Activated naive CD8-positive, alpha-beta T cell treated with anti-CD3 and anti-CD28 coated beads, Interleukin-2, amount 50 U/mL, for 24 hours (primary cell): Measurements from ENCODE around the gene HELZ.

ENCODE experiments used
- ATAC-seq: fragments of 150-1000 bp; cut with Tn5 transposase; one replicate; pipeline ENCODE4 v1.10.0; 2021
- DNase-seq: peaks from one replicate; pipeline ENCODE4 v3.0.0; 2021
- H3K27ac Mint-ChIP-seq: one replicate; pipeline ENCODE4 v1.8.0; 2021; ENCODE audit warnings: mild to moderate bottlenecking, mixed read lengths
- H3K27me3 Mint-ChIP-seq: one replicate; pipeline ENCODE4 v1.8.0; 2021; ENCODE audit warnings: mixed read lengths
- H3K36me3 Mint-ChIP-seq: one replicate; pipeline ENCODE4 v1.8.0; 2021; ENCODE audit warnings: low read depth, mixed read lengths
- H3K4me1 Mint-ChIP-seq: one replicate; pipeline ENCODE4 v1.8.0; 2021; ENCODE audit warnings: mixed read lengths
- H3K4me3 Mint-ChIP-seq: one replicate; pipeline ENCODE4 v1.8.0; 2021; ENCODE audit warnings: mild to moderate bottlenecking, moderate library complexity, mixed read lengths
- H3K9me3 Mint-ChIP-seq: one replicate; pipeline ENCODE4 v1.8.0; 2021; ENCODE audit warnings: mixed read lengths

Gene HELZ

DNA sequence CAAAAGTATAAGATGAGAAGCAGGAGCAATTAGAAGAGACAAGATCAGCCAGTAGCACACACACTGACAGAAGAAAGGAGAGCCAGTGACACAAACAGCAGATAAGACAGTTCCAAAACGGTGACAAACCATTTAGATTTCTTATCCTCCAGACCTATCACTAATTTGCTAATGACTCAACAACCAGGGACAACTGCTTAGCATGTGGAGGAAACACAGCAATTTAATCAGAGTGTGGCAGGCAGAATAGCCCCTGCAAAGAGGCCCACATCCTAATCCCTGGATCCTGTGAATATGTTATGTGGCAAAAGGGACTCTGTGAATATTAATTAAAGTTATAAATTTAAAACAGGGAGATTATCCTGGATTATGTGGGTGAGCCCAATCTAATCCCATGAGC, 119.6 kb downstream of the HELZ start:
- Mint-ChIP-seq H3K9me3 (peaks cover under 1% of the 10 kb centered on the region), H3K27me3 (no peaks in the 10 kb centered on the region), H3K4me3 (no peak overlapping the region), H3K36me3 (peaks cover 36% of the 10 kb centered on the region), H3K4me1 (peaks cover 12% of the 10 kb centered on the region), H3K27ac (no peak overlapping the region)
- no peak for ATAC-seq
- no peak for DNase-seq

DNA sequence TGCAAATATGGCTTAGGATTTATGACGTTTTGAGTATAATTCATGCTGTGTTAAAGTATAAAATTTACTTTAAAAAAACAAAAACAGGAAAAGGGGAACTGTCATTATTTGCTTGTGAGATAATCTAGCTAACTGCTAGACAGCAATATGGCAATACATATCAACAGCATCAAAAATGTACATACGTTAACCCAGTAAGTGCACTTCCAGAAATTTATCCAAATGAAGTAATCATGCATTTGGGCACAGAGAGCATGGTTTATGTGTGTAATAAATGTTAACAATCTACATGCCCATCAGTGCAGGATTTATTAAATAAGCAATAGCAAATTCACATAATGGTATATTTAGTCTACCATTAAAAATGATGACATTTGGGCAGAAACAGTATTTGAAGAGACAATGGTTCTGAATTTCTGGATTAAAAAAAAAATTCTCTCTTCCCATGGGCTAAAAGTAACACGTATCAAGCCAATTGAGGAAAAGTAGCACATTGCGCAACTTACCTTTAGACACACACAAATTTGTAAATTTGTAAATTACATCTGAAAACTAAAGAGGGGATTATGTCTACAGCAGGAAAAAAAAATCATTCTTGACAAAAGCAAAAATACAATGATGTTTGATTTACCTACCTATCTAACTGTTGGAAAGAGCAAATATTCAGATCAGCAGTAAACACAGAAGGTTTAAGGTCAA, 120.4 kb downstream of the HELZ start:
- Mint-ChIP-seq H3K27me3 (no peaks in the 10 kb centered on the region), H3K36me3 (peaks cover 40% of the 10 kb centered on the region), H3K27ac (no peak overlapping the region), H3K4me1 (peaks cover 12% of the 10 kb centered on the region), H3K9me3 (peaks cover 4% of the 10 kb centered on the region), H3K4me3 (no peak overlapping the region)
- DNase-seq (no peak), ATAC-seq (no peak)

- Mint-ChIP-seq H3K9me3 (peaks cover 7% of the 10 kb centered on the region), H3K4me1 (peaks cover 12% of the 10 kb centered on the region), H3K4me3 (no peak overlapping the region), H3K27ac (no peak overlapping the region), H3K27me3 (no peaks in the 10 kb centered on the region), H3K36me3 (peaks cover 45% of the 10 kb centered on the region)
- no peak for ATAC-seq
- no peak for DNase-seq
Measured at GRCh38 chr17:67123699-67124098, 121.3 kb downstream of the HELZ start.

- Mint-ChIP-seq H3K4me1 (peaks cover 9% of the 10 kb centered on the region), H3K36me3 (peaks cover 57% of the 10 kb centered on the region), H3K9me3 (peaks cover 10% of the 10 kb centered on the region), H3K27ac (no peak overlapping the region), H3K4me3 (no peak overlapping the region), H3K27me3 (no peaks in the 10 kb centered on the region)
- DNase-seq = no peak
- ATAC-seq = no peak
Measured at GRCh38 chr17:67121316-67121891, 123.6 kb downstream of the HELZ start.

DNA sequence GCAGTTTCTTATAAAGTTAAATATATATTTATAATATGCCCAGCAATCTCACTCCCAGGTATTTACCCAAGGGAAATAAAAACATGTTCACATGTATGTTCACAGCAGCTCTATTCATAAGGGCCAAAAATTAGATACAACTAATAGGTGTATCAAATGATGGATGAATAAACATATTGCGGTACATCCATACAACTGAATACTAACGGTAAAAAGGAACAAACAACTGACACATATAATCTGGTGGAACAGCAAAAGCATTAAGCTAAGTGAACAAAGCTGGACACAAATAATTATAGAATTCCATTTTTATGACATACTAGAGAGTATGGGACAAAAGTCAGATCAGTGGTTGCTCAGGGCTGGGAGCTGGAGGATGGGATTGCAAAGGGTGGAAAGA, 125.9 kb downstream of the HELZ start:
- peaks cover 25% of the 10 kb centered on the region for H3K9me3 Mint-ChIP-seq
- H3K4me3 Mint-ChIP-seq = no peak overlapping the region
- ATAC-seq = no peak
- no peaks in the 10 kb centered on the region for H3K27me3 Mint-ChIP-seq
- DNase-seq = no peak
- H3K4me1 Mint-ChIP-seq = peaks cover 10% of the 10 kb centered on the region
- H3K27ac Mint-ChIP-seq = no peak overlapping the region
- H3K36me3 Mint-ChIP-seq = peaks cover 72% of the 10 kb centered on the region

DNA sequence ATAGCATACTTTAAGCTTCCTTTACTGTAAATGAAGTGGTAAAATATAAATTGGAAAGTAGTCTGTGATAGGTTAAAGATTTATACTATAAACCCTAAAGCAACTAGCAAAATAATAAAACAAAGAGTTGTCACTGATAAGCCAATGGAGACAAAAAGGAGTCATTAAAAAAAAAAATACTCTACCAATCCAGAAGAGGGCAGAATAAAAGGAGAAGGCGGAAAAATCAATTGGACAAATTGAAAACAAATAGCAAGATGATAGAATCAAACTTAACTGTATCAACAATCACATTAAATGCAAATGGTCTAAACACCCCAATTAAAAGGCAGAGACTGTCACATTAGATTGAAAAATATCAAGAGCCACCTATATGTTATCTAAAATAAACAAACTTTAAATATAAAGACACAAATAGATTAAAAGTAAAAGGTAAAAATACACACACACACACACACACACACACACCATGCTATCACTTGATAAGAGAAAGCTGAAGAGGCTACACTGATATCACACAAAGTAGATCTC, 128.9 kb downstream of the HELZ start:
- Mint-ChIP-seq H3K27ac (no peak overlapping the region), H3K4me1 (peaks cover 4% of the 10 kb centered on the region), H3K4me3 (no peak overlapping the region), H3K36me3 (peaks cover 75% of the 10 kb centered on the region), H3K9me3 (peaks cover 25% of the 10 kb centered on the region), H3K27me3 (no peaks in the 10 kb centered on the region)
- ATAC-seq = no peak
- DNase-seq = no peak

DNA sequence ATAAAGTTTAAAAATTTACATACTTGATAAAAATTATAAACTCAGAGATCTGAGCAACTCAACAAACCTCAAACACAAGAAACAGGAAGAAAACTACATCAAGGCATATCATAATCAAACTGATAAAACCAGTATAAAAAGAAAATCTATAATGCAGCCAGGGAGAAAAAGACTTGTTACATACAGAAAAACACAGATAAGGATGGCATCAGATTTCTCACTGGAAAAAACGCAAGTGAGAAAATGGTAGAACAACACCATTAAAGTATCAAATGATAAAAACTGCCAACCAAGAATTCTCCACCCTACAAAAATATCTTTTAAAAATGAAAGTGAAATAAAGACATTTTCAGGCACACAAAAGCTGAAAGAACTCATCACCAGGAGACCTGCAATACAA, 129.6 kb downstream of the HELZ start:
- Mint-ChIP-seq H3K27me3 (no peaks in the 10 kb centered on the region), H3K36me3 (peaks cover 68% of the 10 kb centered on the region), H3K4me1 (peaks cover 4% of the 10 kb centered on the region), H3K4me3 (no peak overlapping the region), H3K27ac (no peak overlapping the region), H3K9me3 (peaks cover 24% of the 10 kb centered on the region)
- DNase-seq = no peak
- ATAC-seq = no peak

DNA sequence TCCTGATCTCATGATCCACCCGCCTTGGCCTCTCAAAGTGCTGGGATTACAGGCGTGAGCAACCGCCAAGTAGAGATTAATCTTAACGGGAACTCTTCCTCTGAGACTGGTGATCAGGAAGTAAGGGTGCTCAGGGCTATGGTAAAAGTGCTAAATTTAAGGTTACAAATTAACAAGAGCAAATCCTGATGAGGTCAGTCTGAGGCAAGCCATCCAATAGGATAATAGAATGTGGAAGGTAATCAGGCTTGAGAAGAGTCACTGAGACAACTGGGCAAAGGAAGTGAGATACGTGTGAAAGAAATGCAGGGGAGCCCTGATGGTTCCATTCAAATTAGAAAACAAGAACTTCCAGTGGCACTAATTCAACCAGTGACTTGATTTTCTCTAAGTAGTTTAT, 131.5 kb downstream of the HELZ start:
- H3K36me3 Mint-ChIP-seq = peaks cover 56% of the 10 kb centered on the region
- H3K27me3 Mint-ChIP-seq = no peaks in the 10 kb centered on the region
- H3K4me3 Mint-ChIP-seq = no peak overlapping the region
- peaks cover 4% of the 10 kb centered on the region for H3K4me1 Mint-ChIP-seq
- no peak overlapping the region for H3K27ac Mint-ChIP-seq
- H3K9me3 Mint-ChIP-seq = peaks cover 18% of the 10 kb centered on the region
- DNase-seq = no peak
- ATAC-seq = no peak

DNA sequence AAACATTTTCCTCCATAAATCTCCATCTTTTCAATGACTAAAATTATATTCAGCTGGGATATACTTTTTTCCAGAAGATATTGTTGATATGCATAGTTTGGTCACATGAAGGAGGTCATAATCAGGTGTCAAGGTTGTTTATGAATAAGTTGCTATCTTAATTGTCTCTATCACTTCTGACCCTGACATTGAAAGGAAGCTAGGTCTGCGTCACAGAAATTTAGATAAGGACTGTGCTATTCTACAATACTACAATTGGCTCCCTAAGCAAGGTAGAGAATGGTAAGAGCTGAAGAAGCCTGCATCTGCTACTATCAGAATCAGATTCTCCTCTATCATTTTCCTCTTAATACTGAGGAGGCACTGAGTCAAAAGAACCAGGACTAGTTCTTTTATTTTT, 133.2 kb downstream of the HELZ start:
- Mint-ChIP-seq H3K9me3 (peaks cover 18% of the 10 kb centered on the region), H3K27me3 (no peaks in the 10 kb centered on the region), H3K36me3 (peaks cover 51% of the 10 kb centered on the region), H3K4me3 (no peak overlapping the region), H3K4me1 (peaks cover 4% of the 10 kb centered on the region), H3K27ac (no peak overlapping the region)
- DNase-seq (no peak), ATAC-seq (no peak)

DNA sequence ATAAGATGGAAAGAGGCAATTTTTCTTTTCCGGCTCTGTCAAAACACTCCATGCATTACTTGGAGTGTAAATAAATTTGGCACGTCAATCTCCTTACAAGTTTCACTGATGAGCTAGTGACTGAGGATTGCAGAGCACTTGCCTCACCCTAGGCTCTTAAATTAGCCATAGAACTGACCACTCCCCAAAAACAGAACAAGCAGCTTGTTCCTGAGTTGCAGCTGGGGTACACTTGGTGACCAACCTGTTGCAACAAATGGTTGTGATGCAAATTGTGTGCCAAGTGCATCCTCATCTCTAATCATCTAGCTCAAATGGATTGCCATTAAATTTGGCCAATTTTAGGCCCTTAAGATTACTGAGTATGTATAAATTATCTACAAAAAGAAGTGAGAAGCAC, 133.7 kb downstream of the HELZ start:
- peaks cover 15% of the 10 kb centered on the region for H3K9me3 Mint-ChIP-seq
- no peak for DNase-seq
- H3K36me3 Mint-ChIP-seq = peaks cover 46% of the 10 kb centered on the region
- no peak for ATAC-seq
- H3K4me3 Mint-ChIP-seq = no peak overlapping the region
- H3K27me3 Mint-ChIP-seq = no peaks in the 10 kb centered on the region
- H3K4me1 Mint-ChIP-seq = peaks cover 2% of the 10 kb centered on the region
- H3K27ac Mint-ChIP-seq = no peak overlapping the region

- no peaks in the 10 kb centered on the region for H3K27me3 Mint-ChIP-seq
- H3K9me3 Mint-ChIP-seq = peaks cover 8% of the 10 kb centered on the region
- ATAC-seq = no peak
- H3K4me3 Mint-ChIP-seq = no peak overlapping the region
- H3K27ac Mint-ChIP-seq = no peak overlapping the region
- no peak for DNase-seq
- peaks cover 3% of the 10 kb centered on the region for H3K4me1 Mint-ChIP-seq
- peaks cover 45% of the 10 kb centered on the region for H3K36me3 Mint-ChIP-seq
Measured at GRCh38 chr17:67110619-67111018, 134.4 kb downstream of the HELZ start.

- Mint-ChIP-seq H3K4me1 (peaks cover 12% of the 10 kb centered on the region), H3K27ac (no peak overlapping the region)
- no peak for ATAC-seq
Measured at GRCh38 chr17:67109111-67109510, 135.9 kb downstream of the HELZ start.

GRCh38 chr17:67107811-67108775, 136.9 kb downstream of the HELZ start:
- no peak for DNase-seq
- peaks cover 42% of the 10 kb centered on the region for H3K36me3 Mint-ChIP-seq
- H3K27ac Mint-ChIP-seq = no peak overlapping the region

More at GRCh38 chr17:67109111-67109510, 135.9 kb downstream of the HELZ start:
- Mint-ChIP-seq H3K4me3 (no peak overlapping the region), H3K9me3 (no peaks in the 10 kb centered on the region), H3K36me3 (peaks cover 41% of the 10 kb centered on the region), H3K27me3 (no peaks in the 10 kb centered on the region)
- no peak for DNase-seq

DNA sequence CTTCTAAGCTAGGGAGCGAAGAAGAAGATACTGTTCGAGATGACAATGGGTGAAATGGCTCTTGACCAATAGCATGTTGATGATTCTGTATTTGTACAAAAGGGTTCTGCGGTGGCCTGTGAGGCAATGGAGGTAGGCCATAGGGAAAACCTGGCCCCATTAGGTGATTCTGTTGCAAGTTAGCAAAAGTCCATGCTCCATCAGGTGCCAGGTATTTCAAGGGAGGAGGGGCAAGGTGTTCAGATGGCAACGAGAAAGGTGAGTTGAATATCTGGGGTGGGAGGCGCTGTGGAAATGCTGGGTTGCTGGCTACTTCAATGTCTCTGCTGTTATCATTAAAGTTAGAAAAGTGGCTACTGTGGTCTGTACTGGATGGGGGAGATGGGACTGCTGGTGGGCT, 137.8 kb downstream of the HELZ start:
- H3K9me3 Mint-ChIP-seq = no peaks in the 10 kb centered on the region
- H3K36me3 Mint-ChIP-seq = peaks cover 40% of the 10 kb centered on the region
- DNase-seq = no peak
- ATAC-seq = no peak
- H3K27ac Mint-ChIP-seq = no peak overlapping the region
- H3K4me3 Mint-ChIP-seq = no peak overlapping the region
- H3K27me3 Mint-ChIP-seq = no peaks in the 10 kb centered on the region
- peaks cover 24% of the 10 kb centered on the region for H3K4me1 Mint-ChIP-seq

More at GRCh38 chr17:67107811-67108775, 136.9 kb downstream of the HELZ start:
- H3K4me3 Mint-ChIP-seq = no peak overlapping the region
- ATAC-seq = no peak
- H3K9me3 Mint-ChIP-seq = no peaks in the 10 kb centered on the region
- H3K27me3 Mint-ChIP-seq = no peaks in the 10 kb centered on the region
- peaks cover 19% of the 10 kb centered on the region for H3K4me1 Mint-ChIP-seq
